ENCODE results near the gene ATP8B4. TPM values are rescaled to one million over a fixed set of nuclear protein-coding genes. Genes with fewer than 3 reads are reported as not detected.

Gene ATP8B4
- total and polyA plus RNA-seq, 2 donors (not counting 3 experiments of a cell fraction or from before 2014, with no cell fraction given), result not detected

- POLR2A ChIA-PET, result no interaction called here
- dilution Hi-C loops (cut with MboI; ENCODE audit: extremely low pct_ligation_motif_present, low sequenced_read_pairs), result no loop called here
- TF ChIP-seq MYC (IDR thresholded peaks at IDR 0.05; ENCODE audit: low read depth, low read length) (no peak), POLR2AphosphoS5 (IDR thresholded peaks at IDR 0.05; ENCODE audit: insufficient read depth, low read depth, low read length) (no peak), MAX (IDR thresholded peaks at IDR 0.05; ENCODE audit: insufficient read depth, insufficient read length) (no peak)
- H3K79me2 ChIP-seq (ENCODE audit: control insufficient read depth, insufficient read depth, low read length), result no peaks in the 10 kb centered on the region
- FAIRE-seq (no peak), DNase-seq (ENCODE audit: low read depth, low spot score) (no peak)
- no peak overlapping the region for H2AFZ ChIP-seq (ENCODE audit: low read depth, low read length)
- no peak overlapping the region for H3K27ac ChIP-seq (ENCODE audit: insufficient read depth, low read depth, low read length)
- intact Hi-C loops (cut with micrococcal nuclease), result no loop called here
- no peaks in the 10 kb centered on the region for H3K4me1 ChIP-seq (ENCODE audit: control insufficient read depth, extremely low read depth, insufficient read depth, low read length)
- no peaks in the 10 kb centered on the region for H3K9me3 ChIP-seq (replicated peaks; ENCODE audit: control insufficient read depth, insufficient read depth, low read length)
- H3K27me3 ChIP-seq (ENCODE audit: control insufficient read depth in 2 of 2, insufficient read depth in 2 of 2, low read length in 2 of 2), result peaks cover 0 to 4% of the 10 kb centered on the region in 2 experiments
- H3K4me3 ChIP-seq (replicated peaks in 1 of 3; ENCODE audit: insufficient read depth in 1 of 3, low read depth in 1 of 3, low read length in 3 of 3), result no peak overlapping the region
- no peak overlapping the region for H3K4me2 ChIP-seq (ENCODE audit: insufficient read depth, low read length)
- H4K20me1 ChIP-seq (replicated peaks; ENCODE audit: control insufficient read depth, extremely low read depth, insufficient read depth, low read length), result no peaks in the 10 kb centered on the region
- no peaks in the 10 kb centered on the region for H3K9me1 ChIP-seq (replicated peaks; ENCODE audit: control insufficient read depth, extremely low read depth, insufficient read depth, low read length)
- BruUV-seq (replicated peaks), result no TSS peak
- CTCF ChIA-PET, result interaction anchor here (1.2 to 1.8 kb wide), 2 partner anchors 13 to 519 kb away, joined by 3 to 5 read pairs; no protein-coding TSS in a partner anchor
- no peak overlapping the region for H3K9ac ChIP-seq (replicated peaks; ENCODE audit: extremely low read depth, insufficient read depth, low read length)
- no peaks in the 10 kb centered on the region for H3K36me3 ChIP-seq (ENCODE audit: control insufficient read depth in 2 of 2, extremely low read depth in 1 of 2, insufficient read depth in 2 of 2, low read length in 2 of 2)
These were observed 128.0 kb downstream of the ATP8B4 start for GRCh38 chr15:49990835-49991545.

GRCh38 chr15:49989498-49989897 lies 129.5 kb downstream of the ATP8B4 start:
- H4K20me1 ChIP-seq (replicated peaks; ENCODE audit: control insufficient read depth, extremely low read depth, insufficient read depth, low read length), result no peaks in the 10 kb centered on the region
- no peaks in the 10 kb centered on the region for H3K79me2 ChIP-seq (ENCODE audit: control insufficient read depth, insufficient read depth, low read length)
- no TSS peak for BruUV-seq (replicated peaks)
- ChIA-PET CTCF (interaction anchor here (1.8 kb wide), 1 partner anchor 14 kb away, joined by 5 read pairs; no protein-coding TSS in a partner anchor), POLR2A (no interaction called here)
- no peaks in the 10 kb centered on the region for H3K9me1 ChIP-seq (replicated peaks; ENCODE audit: control insufficient read depth, extremely low read depth, insufficient read depth, low read length)
- no peak for DNase-seq (ENCODE audit: low read depth, low spot score)
- H3K4me3 ChIP-seq (replicated peaks in 1 of 3; ENCODE audit: insufficient read depth in 1 of 3, low read depth in 1 of 3, low read length in 3 of 3), result no peak overlapping the region
- H3K9me3 ChIP-seq (replicated peaks; ENCODE audit: control insufficient read depth, insufficient read depth, low read length), result no peaks in the 10 kb centered on the region
- dilution Hi-C loops (cut with MboI; ENCODE audit: extremely low pct_ligation_motif_present, low sequenced_read_pairs), result no loop called here
- TF ChIP-seq GATA2 (IDR thresholded peaks at IDR 0.05; ENCODE audit: insufficient read depth, insufficient read length, low read depth, low read length) (no peak), JUN (IDR thresholded peaks at IDR 0.05; ENCODE audit: borderline replicate concordance, insufficient read depth, insufficient read length, low read depth) (no peak), FOS (IDR thresholded peaks at IDR 0.05; ENCODE audit: borderline replicate concordance, insufficient read depth, low read length) (no peak), CTCF (IDR thresholded peaks at IDR 0.05; ENCODE audit: extremely low read depth in 1 of 2, insufficient read depth in 1 of 2, low read depth in 1 of 2, low read length in 2 of 2) (no peak), MAX (IDR thresholded peaks at IDR 0.05; ENCODE audit: insufficient read depth, insufficient read length) (no peak), MYC (IDR thresholded peaks at IDR 0.05; ENCODE audit: low read depth, low read length) (no peak), POLR2A (IDR thresholded peaks at IDR 0.05; ENCODE audit: low read depth, low read length) (no peak), EZH2 (IDR thresholded peaks at IDR 0.05; ENCODE audit: borderline replicate concordance, low read depth, low read length, severe bottlenecking) (no peak), POLR2AphosphoS5 (IDR thresholded peaks at IDR 0.05; ENCODE audit: insufficient read depth, low read depth, low read length) (no peak)
- no peak overlapping the region for H3K9ac ChIP-seq (replicated peaks; ENCODE audit: extremely low read depth, insufficient read depth, low read length)
- H3K4me2 ChIP-seq (ENCODE audit: insufficient read depth, low read length), result no peak overlapping the region
- no peak for FAIRE-seq
- H3K27me3 ChIP-seq (ENCODE audit: control insufficient read depth in 2 of 2, insufficient read depth in 2 of 2, low read length in 2 of 2), result no peaks in the 10 kb centered on the region
- intact Hi-C loops (cut with micrococcal nuclease), result no loop called here
- H3K36me3 ChIP-seq (ENCODE audit: control insufficient read depth in 2 of 2, extremely low read depth in 1 of 2, insufficient read depth in 2 of 2, low read length in 2 of 2), result no peaks in the 10 kb centered on the region
- no peak overlapping the region for H2AFZ ChIP-seq (ENCODE audit: low read depth, low read length)
- H3K4me1 ChIP-seq (ENCODE audit: control insufficient read depth, extremely low read depth, insufficient read depth, low read length), result no peaks in the 10 kb centered on the region
- no peak overlapping the region for H3K27ac ChIP-seq (ENCODE audit: insufficient read depth, low read depth, low read length)

Measured in endothelial cell of umbilical vein (primary cell).